ENCODE measurements around the gene COL5A2. TPM values are rescaled to one million over a fixed set of nuclear protein-coding genes. Genes with fewer than 3 reads are reported as not detected.

The COL5A2 gene
- total RNA-seq, 2 experiments from 2014 or later: 3.1 to 4.7 TPM

- CTCF ChIA-PET: interaction anchor here (0.6 kb wide), 1 partner anchor 16 kb away, joined by 3 read pairs; no protein-coding TSS in a partner anchor
- peaks cover 3% of the 10 kb centered on the region for H3K4me1 Mint-ChIP-seq (ENCODE audit: low read depth)
- intact Hi-C loops (cut with micrococcal nuclease): no loop called here
- no peaks in the 10 kb centered on the region for H3K36me3 Mint-ChIP-seq (ENCODE audit: low read depth)
- H3K9me3 Mint-ChIP-seq: no peaks in the 10 kb centered on the region
- H3K27ac Mint-ChIP-seq: no peak overlapping the region
- DNase-seq: no peak
- H3K4me3 Mint-ChIP-seq: no peak overlapping the region
- no peaks in the 10 kb centered on the region for H3K27me3 Mint-ChIP-seq (ENCODE audit: low read depth)
Measured at GRCh38 chr2:189000221-189000620, 179.3 kb downstream of the COL5A2 start.

GRCh38 chr2:188997263-188997662 is 182.3 kb downstream of the COL5A2 start:
- Mint-ChIP-seq H3K9me3 (no peaks in the 10 kb centered on the region), H3K36me3 (ENCODE audit: low read depth) (no peaks in the 10 kb centered on the region), H3K4me1 (ENCODE audit: low read depth) (peaks cover 3% of the 10 kb centered on the region), H3K4me3 (no peak overlapping the region), H3K27me3 (ENCODE audit: low read depth) (peaks cover 6% of the 10 kb centered on the region), H3K27ac (no peak overlapping the region)
- no peak for DNase-seq
- intact Hi-C loops (cut with micrococcal nuclease): no loop called here
- CTCF ChIA-PET: no interaction called here

GRCh38 chr2:188993247-188993646 is 186.3 kb downstream of the COL5A2 start:
- Mint-ChIP-seq H3K9me3 (no peaks in the 10 kb centered on the region), H3K27me3 (ENCODE audit: low read depth) (peaks cover 6% of the 10 kb centered on the region), H3K4me3 (no peak overlapping the region), H3K27ac (no peak overlapping the region), H3K36me3 (ENCODE audit: low read depth) (no peaks in the 10 kb centered on the region), H3K4me1 (ENCODE audit: low read depth) (no peaks in the 10 kb centered on the region)
- intact Hi-C loops (cut with micrococcal nuclease): no loop called here
- DNase-seq: no peak
- CTCF ChIA-PET: no interaction called here

- no peaks in the 10 kb centered on the region for H3K9me3 Mint-ChIP-seq
- no peaks in the 10 kb centered on the region for H3K36me3 Mint-ChIP-seq (ENCODE audit: low read depth)
- H3K4me3 Mint-ChIP-seq: no peak overlapping the region
- CTCF ChIA-PET: interaction anchor here (0.6 kb wide), 1 partner anchor 462 kb away, joined by 4 read pairs; no protein-coding TSS in a partner anchor
- no peak for DNase-seq
- H3K4me1 Mint-ChIP-seq (ENCODE audit: low read depth): no peaks in the 10 kb centered on the region
- H3K27me3 Mint-ChIP-seq (ENCODE audit: low read depth): peaks cover 5% of the 10 kb centered on the region
- no peak overlapping the region for H3K27ac Mint-ChIP-seq
- intact Hi-C loops (cut with micrococcal nuclease): no loop called here
Measured at GRCh38 chr2:188986839-188987238, 192.7 kb downstream of the COL5A2 start.

GRCh38 chr2:188984680-188985079 is 194.9 kb downstream of the COL5A2 start:
- CTCF ChIA-PET: interaction anchor here (1.1 to 1.7 kb wide), 5 partner anchors 16 to 461 kb away, joined by 3 to 6 read pairs (median 4); no protein-coding TSS in a partner anchor
- no peaks in the 10 kb centered on the region for H3K36me3 Mint-ChIP-seq (ENCODE audit: low read depth)
- peaks cover 5% of the 10 kb centered on the region for H3K27me3 Mint-ChIP-seq (ENCODE audit: low read depth)
- intact Hi-C loops (cut with micrococcal nuclease): loop anchor here (1.0 to 5.0 kb wide), 3 partner anchors 217 to 465 kb away; no protein-coding TSS in a partner anchor
- H3K27ac Mint-ChIP-seq: no peak overlapping the region
- H3K9me3 Mint-ChIP-seq: no peaks in the 10 kb centered on the region
- H3K4me3 Mint-ChIP-seq: no peak overlapping the region
- H3K4me1 Mint-ChIP-seq (ENCODE audit: low read depth): peaks cover 2% of the 10 kb centered on the region
- DNase-seq: no peak

- intact Hi-C loops (cut with micrococcal nuclease): loop anchor here (1.0 to 5.0 kb wide), 3 partner anchors 217 to 465 kb away; no protein-coding TSS in a partner anchor
Measured at GRCh38 chr2:188984065-188984491, 195.5 kb downstream of the COL5A2 start.

GRCh38 chr2:188983427-188984064 is 196.0 kb downstream of the COL5A2 start:
- H3K36me3 Mint-ChIP-seq (ENCODE audit: low read depth): no peaks in the 10 kb centered on the region
- CTCF ChIA-PET: interaction anchor here (0.6 to 1.7 kb wide), 7 partner anchors 17 to 469 kb away, joined by 3 to 6 read pairs (median 4); no protein-coding TSS in a partner anchor
- H3K4me1 Mint-ChIP-seq (ENCODE audit: low read depth): peaks cover 13% of the 10 kb centered on the region
- intact Hi-C loops (cut with micrococcal nuclease): loop anchor here (1.0 to 5.0 kb wide), 3 partner anchors 216 to 464 kb away; no protein-coding TSS in a partner anchor
- no peak overlapping the region for H3K4me3 Mint-ChIP-seq
- H3K27ac Mint-ChIP-seq: no peak overlapping the region
- H3K9me3 Mint-ChIP-seq: no peaks in the 10 kb centered on the region
- no peak for DNase-seq
- peaks cover 5% of the 10 kb centered on the region for H3K27me3 Mint-ChIP-seq (ENCODE audit: low read depth)

More at GRCh38 chr2:188984065-188984491, 195.5 kb downstream of the COL5A2 start:
- DNase-seq: no peak
- Mint-ChIP-seq H3K9me3 (no peaks in the 10 kb centered on the region), H3K27ac (no peak overlapping the region), H3K4me3 (no peak overlapping the region), H3K36me3 (ENCODE audit: low read depth) (no peaks in the 10 kb centered on the region), H3K27me3 (ENCODE audit: low read depth) (peaks cover 5% of the 10 kb centered on the region), H3K4me1 (ENCODE audit: low read depth) (peaks cover 8% of the 10 kb centered on the region)
- CTCF ChIA-PET: interaction anchor here (0.6 to 1.7 kb wide), 7 partner anchors 16 to 470 kb away, joined by 3 to 6 read pairs (median 4); no protein-coding TSS in a partner anchor

Small RNAs within 50 kb of the gene (microRNA-seq; reads per million reads assigned to microRNA genes)
- gene MIR3129 (ENCODE audit: borderline microRNAs expressed, borderline replicate concordance) (not detected), gene MIR3606 (ENCODE audit: borderline microRNAs expressed, borderline replicate concordance) (not detected)

Other genes with a start within 250 kb of the COL5A2 start
- not detected for gene COL3A1, start 205.4 kb downstream of the COL5A2 start, total RNA-seq

Data from activated naive CD4-positive, alpha-beta T cell treated with anti-CD3 and anti-CD28 coated beads for 36 hours (primary cell).